ENCODE results near the gene DCDC2B.

DCDC2B gene

GRCh38 chr1:32198237-32199042 is 10.4 kb upstream of the DCDC2B start:
- H3K4me1 ChIP-seq (ENCODE audit: control insufficient read depth, insufficient read depth, low read length) = peaks cover 6% of the 10 kb centered on the region
- H3K27me3 ChIP-seq (ENCODE audit: control insufficient read depth, insufficient read depth, low read length) = peaks cover under 1% of the 10 kb centered on the region
- H3K4me3 ChIP-seq (ENCODE audit: low read depth, low read length) = no peak overlapping the region
- H3K36me3 ChIP-seq (ENCODE audit: control insufficient read depth, insufficient read depth, low read length) = peaks cover 31% of the 10 kb centered on the region
- no peaks in the 10 kb centered on the region for H3K9me3 ChIP-seq (ENCODE audit: control insufficient read depth, insufficient read depth, low read length)
- no peak overlapping the region for H3K9ac ChIP-seq (ENCODE audit: low read depth, low read length)

- peaks cover 8% of the 10 kb centered on the region for H3K27me3 ChIP-seq (ENCODE audit: control insufficient read depth, insufficient read depth, low read length)
- H3K9ac ChIP-seq (ENCODE audit: low read depth, low read length) = peak overlapping the region; percentile 14
- peaks cover 25% of the 10 kb centered on the region for H3K36me3 ChIP-seq (ENCODE audit: control insufficient read depth, insufficient read depth, low read length)
- peaks cover 6% of the 10 kb centered on the region for H3K4me1 ChIP-seq (ENCODE audit: control insufficient read depth, insufficient read depth, low read length)
- H3K9me3 ChIP-seq (ENCODE audit: control insufficient read depth, insufficient read depth, low read length) = no peaks in the 10 kb centered on the region
- no peak overlapping the region for H3K4me3 ChIP-seq (ENCODE audit: low read depth, low read length)
Measured at GRCh38 chr1:32199043-32199716, 9.7 kb upstream of the DCDC2B start.

- Histone ChIP-seq H3K4me3 (ENCODE audit: low read depth, low read length) (peak overlapping the region; percentile 63), H3K4me1 (ENCODE audit: control insufficient read depth, insufficient read depth, low read length) (peaks cover 7% of the 10 kb centered on the region), H3K9me3 (ENCODE audit: control insufficient read depth, insufficient read depth, low read length) (no peaks in the 10 kb centered on the region), H3K27me3 (ENCODE audit: control insufficient read depth, insufficient read depth, low read length) (peaks cover 13% of the 10 kb centered on the region), H3K9ac (ENCODE audit: low read depth, low read length) (peak overlapping the region; percentile 14), H3K36me3 (ENCODE audit: control insufficient read depth, insufficient read depth, low read length) (peaks cover 21% of the 10 kb centered on the region)
Measured at GRCh38 chr1:32199717-32200072, 9.2 kb upstream of the DCDC2B start.

GRCh38 chr1:32200226-32201010 is 8.5 kb upstream of the DCDC2B start, which contains the start of gene CCDC28B:
Gene CCDC28B, plus strand, starts transcription at chr1:32200595. Its CDS starts 1,341 bp downstream, at chr1:32201936.
- Histone ChIP-seq H3K27me3 (ENCODE audit: control insufficient read depth, insufficient read depth, low read length) (peaks cover 16% of the 10 kb centered on the region), H3K4me3 (ENCODE audit: low read depth, low read length) (peak within 1 kb of the TSS; percentile 63), H3K36me3 (ENCODE audit: control insufficient read depth, insufficient read depth, low read length) (peaks cover 14% of the 10 kb centered on the region), H3K4me1 (ENCODE audit: control insufficient read depth, insufficient read depth, low read length) (peaks cover 9% of the 10 kb centered on the region), H3K9ac (ENCODE audit: low read depth, low read length) (peak within 1 kb of the TSS; percentile 14), H3K9me3 (ENCODE audit: control insufficient read depth, insufficient read depth, low read length) (no peaks in the 10 kb centered on the region)

- Histone ChIP-seq H3K4me3 (ENCODE audit: low read depth, low read length) (peak overlapping the region; percentile 63), H3K36me3 (ENCODE audit: control insufficient read depth, insufficient read depth, low read length) (peaks cover 7% of the 10 kb centered on the region), H3K9ac (ENCODE audit: low read depth, low read length) (no peak overlapping the region), H3K4me1 (ENCODE audit: control insufficient read depth, insufficient read depth, low read length) (peaks cover 10% of the 10 kb centered on the region), H3K27me3 (ENCODE audit: control insufficient read depth, insufficient read depth, low read length) (peaks cover 16% of the 10 kb centered on the region), H3K9me3 (ENCODE audit: control insufficient read depth, insufficient read depth, low read length) (no peaks in the 10 kb centered on the region)
Measured at GRCh38 chr1:32201011-32201855, 7.7 kb upstream of the DCDC2B start.

GRCh38 chr1:32204943-32205361 is 3.9 kb upstream of the DCDC2B start:
- Histone ChIP-seq H3K27me3 (ENCODE audit: control insufficient read depth, insufficient read depth, low read length) (peaks cover 16% of the 10 kb centered on the region), H3K4me3 (ENCODE audit: low read depth, low read length) (peak overlapping the region; percentile 96), H3K36me3 (ENCODE audit: control insufficient read depth, insufficient read depth, low read length) (no peaks in the 10 kb centered on the region), H3K9me3 (ENCODE audit: control insufficient read depth, insufficient read depth, low read length) (no peaks in the 10 kb centered on the region), H3K9ac (ENCODE audit: low read depth, low read length) (peak overlapping the region; percentile 24), H3K4me1 (ENCODE audit: control insufficient read depth, insufficient read depth, low read length) (peaks cover 12% of the 10 kb centered on the region)

GRCh38 chr1:32205401-32206370 is 3.2 kb upstream of the DCDC2B start, which contains the start of gene IQCC:
Gene IQCC, plus strand, starts transcription at chr1:32205671. Its CDS starts 11 bp downstream, at chr1:32205682.
- Histone ChIP-seq H3K9ac (ENCODE audit: low read depth, low read length) (peak within 1 kb of the TSS; percentile 87), H3K27me3 (ENCODE audit: control insufficient read depth, insufficient read depth, low read length) (peaks cover 16% of the 10 kb centered on the region), H3K4me3 (ENCODE audit: low read depth, low read length) (peak within 1 kb of the TSS; percentile 96), H3K4me1 (ENCODE audit: control insufficient read depth, insufficient read depth, low read length) (peaks cover 12% of the 10 kb centered on the region), H3K9me3 (ENCODE audit: control insufficient read depth, insufficient read depth, low read length) (no peaks in the 10 kb centered on the region), H3K36me3 (ENCODE audit: control insufficient read depth, insufficient read depth, low read length) (no peaks in the 10 kb centered on the region)

- H3K4me1 ChIP-seq (ENCODE audit: control insufficient read depth, insufficient read depth, low read length) = peaks cover 6% of the 10 kb centered on the region
- H3K9ac ChIP-seq (ENCODE audit: low read depth, low read length) = no peak overlapping the region
- no peaks in the 10 kb centered on the region for H3K36me3 ChIP-seq (ENCODE audit: control insufficient read depth, insufficient read depth, low read length)
- no peaks in the 10 kb centered on the region for H3K9me3 ChIP-seq (ENCODE audit: control insufficient read depth, insufficient read depth, low read length)
- H3K27me3 ChIP-seq (ENCODE audit: control insufficient read depth, insufficient read depth, low read length) = peaks cover 15% of the 10 kb centered on the region
- no peak overlapping the region for H3K4me3 ChIP-seq (ENCODE audit: low read depth, low read length)
Measured at GRCh38 chr1:32208469-32208868, 420 bp upstream of the DCDC2B start.

- H3K9me3 ChIP-seq (ENCODE audit: control insufficient read depth, insufficient read depth, low read length) = no peaks in the 10 kb centered on the region
- H3K27me3 ChIP-seq (ENCODE audit: control insufficient read depth, insufficient read depth, low read length) = no peaks in the 10 kb centered on the region
- no peak overlapping the region for H3K9ac ChIP-seq (ENCODE audit: low read depth, low read length)
- H3K36me3 ChIP-seq (ENCODE audit: control insufficient read depth, insufficient read depth, low read length) = peaks cover 17% of the 10 kb centered on the region
- H3K4me1 ChIP-seq (ENCODE audit: control insufficient read depth, insufficient read depth, low read length) = no peaks in the 10 kb centered on the region
- no peak overlapping the region for H3K4me3 ChIP-seq (ENCODE audit: low read depth, low read length)
Measured at GRCh38 chr1:32215629-32216480, 7.0 kb downstream of the DCDC2B start.

Data from iPS-15b (cell line).